H1 (cell line): ENCODE data around the gene ZNF512B. TPM values are rescaled to one million over a fixed set of nuclear protein-coding genes. Genes with fewer than 3 reads are reported as not detected.

Experiments used
- ATF2 ChIP-seq: IDR thresholded peaks from 2 replicates; pipeline ENCODE4 v1.6.1; 2012; ENCODE audit warnings: low read length, inconsistent platforms
- CBX5 ChIP-seq: fragments of 300-800, 300-1000 bp; sonication (generic); IDR thresholded peaks from 2 replicates; pipeline ENCODE4 v1.7.1; 2016; ENCODE audit warnings: antibody characterized with exemption, low read length, low read depth
- CHD7 ChIP-seq: fragments of 300-600 bp; sonication (generic); IDR thresholded peaks from 2 replicates; pipeline ENCODE4 v1.7.1; 2012; ENCODE audit warnings: low read length, moderate library complexity, mild to moderate bottlenecking, inconsistent platforms; ENCODE audit not compliant: insufficient replicate concordance
- HDAC2 ChIP-seq, 2 experiments: fragments of 300-600 bp in 1 of 2; sonication (generic) in 1 of 2; IDR thresholded peaks; 2 replicates each; pipeline ENCODE4 v1.6.1; 2011 to 2012; ENCODE audit warnings: low read depth in 2 of 2, low read length in 2 of 2, mild to moderate bottlenecking in 2 of 2, moderate library complexity in 2 of 2, borderline replicate concordance in 1 of 2, inconsistent platforms in 1 of 2
- KDM5A ChIP-seq: fragments of 200-600 bp; IDR thresholded peaks from 2 replicates; pipeline ENCODE4 v1.7.1; 2012; ENCODE audit warnings: mild to moderate bottlenecking, low read length, inconsistent platforms, mixed read lengths
- NRF1 ChIP-seq: IDR thresholded peaks from 2 replicates; pipeline ENCODE4 v1.6.1; 2011; ENCODE audit warnings: mild to moderate bottlenecking, low read depth, low read length, improper control_type of control experiment
- PHF8 ChIP-seq: fragments of 200-600 bp; sonication (generic); conservative IDR thresholded peaks from 2 replicates; pipeline ENCODE4 v1.7.1; 2012; ENCODE audit warnings: low read depth, mild to moderate bottlenecking, inconsistent platforms, low read length, moderate library complexity
- USF2 ChIP-seq: IDR thresholded peaks from 2 replicates; pipeline ENCODE4 v1.6.1; 2011; ENCODE audit warnings: low read length, improper control_type of control experiment
- polyA plus RNA-seq, 7 experiments: library from polyadenylated mRNA; depleted of rRNA in 3 of 7; stranded (reverse) in 5 of 7; unstranded in 2 of 7; fragments of >200 nt in 5 of 7; fragments of 200-250 nt in 2 of 7; gene quantifications; 1 replicate in 5 of 7; 2 replicates in 1 of 7; 4 replicates in 1 of 7; pipeline versions ENCODE4 v1.2.1 to v1.2.3, GENCODE V29; 2011 to 2013; ENCODE audit warnings: missing spikeins in 2 of 7, mixed read lengths in 2 of 7
- total RNA-seq: library from RNA; stranded (reverse); fragmentation: NEBNext Ultra II Directional; extraction: Animal tissue kit (Norgen Biotek cat#: 25700); gene quantifications from 2 replicates; pipeline ENCODE4 v1.2.1, GENCODE V29; 2021

The ZNF512B gene
- total and polyA plus RNA-seq, 2 of the 8 experiments (the other 6 are each of a cell fraction or from before 2014, with no cell fraction given): 7.3 to 26.6 TPM

GRCh38 chr20:63958471-63958870, 11.3 kb downstream of the ZNF512B start (continued):
- TF ChIP-seq CHD7 (no peak), NRF1 (no peak), CBX5 (no peak), USF2 (no peak), ATF2 (no peak), KDM5A (no peak), PHF8 (no peak), HDAC2 (IDR thresholded peaks at IDR 0.05; ENCODE audit: borderline replicate concordance in 1 of 2, low read depth in 2 of 2, low read length in 2 of 2) (no peak)
